Measurements from ENCODE around the gene SLC12A6. TPM values are rescaled to one million over a fixed set of nuclear protein-coding genes. Genes with fewer than 3 reads are reported as not detected.
A peak's percentile ranks its signal among the peaks of the same experiment; 100 is the strongest.

Gene SLC12A6
- total RNA-seq, 1 experiment from 2014 or later = 19.5 TPM

GRCh38 chr15:34336231-34336990 is 1.2 kb downstream of the SLC12A6 start:
- Histone ChIP-seq H3K27me3 (ENCODE audit: control insufficient read depth, insufficient read depth, low read length) (no peaks in the 10 kb centered on the region), H3K27ac (ENCODE audit: low read length) (peak overlapping the region; percentile 58), H3K36me3 (ENCODE audit: control insufficient read depth, insufficient read depth, low read length) (peaks cover 6% of the 10 kb centered on the region), H3K9me3 (ENCODE audit: control insufficient read depth, insufficient read depth, low read depth, low read length) (no peaks in the 10 kb centered on the region), H3K4me3 (ENCODE audit: low read depth in 2 of 2, low read length in 2 of 2) (peak overlapping the region; percentile 67 to 85), H3K4me1 (ENCODE audit: control insufficient read depth, insufficient read depth, low read length) (peaks cover 38% of the 10 kb centered on the region)
- DNase-seq (ENCODE audit: low read depth, low spot score) (no peak), ATAC-seq (no peak)
- no TSS peak for BruUV-seq (replicated peaks)
- TF ChIP-seq TCF7L2 (IDR thresholded peaks at IDR 0.05; ENCODE audit: low read depth, low read length) = no peak
- TF ChIP-seq REST (IDR thresholded peaks at IDR 0.05; ENCODE audit: insufficient read depth in 1 of 2, low read depth in 2 of 2, low read length in 1 of 2) = no peak
- no peak for TF ChIP-seq POLR2AphosphoS5 (IDR thresholded peaks at IDR 0.05; ENCODE audit: low read depth, low read length)
- no peak for TF ChIP-seq SIN3A (IDR thresholded peaks at IDR 0.05; ENCODE audit: borderline replicate concordance, insufficient read depth, low read depth, low read length)
- TF ChIP-seq CTCF (IDR thresholded peaks at IDR 0.05) = no peak
- ChIA-PET POLR2A (no interaction called here), CTCF (no interaction called here)
- intact Hi-C loops (cut with micrococcal nuclease; ENCODE audit: unreplicated experiment) = no loop called here
- in situ Hi-C loops (cut with HindIII; ENCODE audit: low pct_unique_long_range_greater_than_20kb, low sequenced_read_pairs) = no loop called here

GRCh38 chr15:34335176-34336032 is 2.2 kb downstream of the SLC12A6 start:
- TF ChIP-seq TCF7L2 (IDR thresholded peaks at IDR 0.05; ENCODE audit: low read depth, low read length) (no peak), SIN3A (IDR thresholded peaks at IDR 0.05; ENCODE audit: borderline replicate concordance, insufficient read depth, low read depth, low read length) (no peak), REST (IDR thresholded peaks at IDR 0.05; ENCODE audit: insufficient read depth in 1 of 2, low read depth in 2 of 2, low read length in 1 of 2) (no peak), POLR2AphosphoS5 (IDR thresholded peaks at IDR 0.05; ENCODE audit: low read depth, low read length) (no peak), CTCF (IDR thresholded peaks at IDR 0.05) (no peak)
- peaks cover 2% of the 10 kb centered on the region; the same call in 1 of the 2 replicates for H3K36me3 ChIP-seq (ENCODE audit: control insufficient read depth, insufficient read depth, low read length)
- ATAC-seq = no peak
- no peaks in the 10 kb centered on the region for H3K27me3 ChIP-seq (ENCODE audit: control insufficient read depth, insufficient read depth, low read length)
- in situ Hi-C loops (cut with HindIII; ENCODE audit: low pct_unique_long_range_greater_than_20kb, low sequenced_read_pairs) = no loop called here
- peak overlapping the region; percentile 40 for H3K27ac ChIP-seq (ENCODE audit: low read length)
- no peak for DNase-seq (ENCODE audit: low read depth, low spot score)
- no peaks in the 10 kb centered on the region for H3K9me3 ChIP-seq (ENCODE audit: control insufficient read depth, insufficient read depth, low read depth, low read length)
- ChIA-PET POLR2A (no interaction called here), CTCF (no interaction called here)
- peaks cover 36% of the 10 kb centered on the region for H3K4me1 ChIP-seq (ENCODE audit: control insufficient read depth, insufficient read depth, low read length)
- H3K4me3 ChIP-seq (ENCODE audit: low read depth in 2 of 2, low read length in 2 of 2) = no peak overlapping the region
- no TSS peak for BruUV-seq (replicated peaks)
- intact Hi-C loops (cut with micrococcal nuclease; ENCODE audit: unreplicated experiment) = no loop called here

Data from Panc1 (cell line).